GM12878 (cell line): ENCODE data around the gene CNTD1.

Source experiments
- CREB1 ChIP-seq: IDR thresholded peaks from 2 replicates; pipeline ENCODE4 v1.6.1; 2012; ENCODE audit warnings: low read depth, mild to moderate bottlenecking, inconsistent platforms
- FOXM1 ChIP-seq: IDR thresholded peaks from 2 replicates; pipeline ENCODE4 v1.6.1; 2012; ENCODE audit warnings: low read depth, mild to moderate bottlenecking, inconsistent platforms, low read length, moderate library complexity
- SIN3A ChIP-seq: IDR thresholded peaks from 2 replicates; pipeline ENCODE4 v1.6.1; 2012; ENCODE audit warnings: low read depth, low read length, improper control_type of control experiment

DNA sequence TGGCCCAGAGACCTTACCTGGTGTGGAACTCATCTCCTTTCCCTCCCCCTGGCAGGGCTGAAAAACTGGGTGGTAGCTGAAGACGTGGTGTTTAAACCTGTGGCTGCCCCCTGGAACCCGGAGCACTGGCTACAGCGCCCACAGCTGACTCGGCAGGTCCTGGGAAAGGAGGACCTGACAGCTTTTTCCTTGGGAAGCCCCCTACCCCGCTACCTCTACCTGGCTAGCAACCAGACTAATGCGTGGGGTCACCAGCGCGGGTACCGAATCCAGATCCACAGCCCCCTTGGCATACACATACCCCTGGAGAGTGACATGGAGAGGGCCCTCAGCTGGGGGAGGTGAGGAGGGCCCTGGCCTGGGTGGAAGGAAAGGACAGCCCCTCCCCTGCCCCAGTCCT, 50.4 kb downstream of the CNTD1 start:
- no peak for TF ChIP-seq FOXM1
- no peak for TF ChIP-seq CREB1
- TF ChIP-seq SIN3A: no peak
